Immature natural killer cell (primary cell): ENCODE measurements around the gene TMCO5A. TPM values are rescaled to one million over a fixed set of nuclear protein-coding genes. Genes with fewer than 3 reads are reported as not detected.

ENCODE experiments used
- DNase-seq, 3 donors: peaks; one replicate each; pipeline ENCODE4 v3.0.0; 2022; ENCODE audit warnings: mixed read lengths in 1 of 3
- H3K27ac Mint-ChIP-seq, 6 donors: one replicate each; pipeline ENCODE4 v1.8.0; 2020; ENCODE audit warnings: mixed read lengths in 6 of 6, mild to moderate bottlenecking in 5 of 6, inconsistent platforms in 4 of 6, moderate library complexity in 3 of 6
- H3K27me3 Mint-ChIP-seq, 3 donors: one replicate each; pipeline ENCODE4 v1.8.0; 2020 to 2021; ENCODE audit warnings: low read depth in 3 of 3, mild to moderate bottlenecking in 3 of 3, mixed read lengths in 3 of 3, moderate library complexity in 3 of 3, inconsistent platforms in 1 of 3
- H3K36me3 Mint-ChIP-seq, 3 donors: one replicate each; pipeline ENCODE4 v1.8.0; 2020; ENCODE audit warnings: mixed read lengths in 3 of 3, inconsistent platforms in 2 of 3, mild to moderate bottlenecking in 2 of 3
- H3K4me1 Mint-ChIP-seq, 2 donors: one replicate each; pipeline ENCODE4 v1.8.0; 2020; ENCODE audit warnings: inconsistent platforms in 2 of 2, mild to moderate bottlenecking in 2 of 2, mixed read lengths in 2 of 2, moderate library complexity in 1 of 2
- H3K4me3 Mint-ChIP-seq, 5 donors: one replicate each; pipeline ENCODE4 v1.8.0; 2020; ENCODE audit warnings: mild to moderate bottlenecking in 5 of 5, mixed read lengths in 5 of 5, inconsistent platforms in 3 of 5, moderate library complexity in 3 of 5
- H3K9me3 Mint-ChIP-seq, 6 donors: one replicate each; pipeline ENCODE4 v1.8.0; 2020; ENCODE audit warnings: mild to moderate bottlenecking in 6 of 6, mixed read lengths in 6 of 6, inconsistent platforms in 4 of 6, moderate library complexity in 3 of 6
- polyA plus RNA-seq, 3 donors: library from polyadenylated mRNA; unstranded; fragments of 300-500 nt; fragmentation: Illumina TruSeq; gene quantifications; one replicate each; pipeline ENCODE4 v1.2.3, GENCODE V29; 2021

Gene TMCO5A
- not detected for polyA plus RNA-seq

GRCh38 chr15:37934340-37934739 lies at the start of gene TMCO5A:
Gene TMCO5A (plus strand): TSS chr15:37934640. CDS start chr15:37936324, 1,684 bp downstream.
- Mint-ChIP-seq H3K4me3 (no peak within 1 kb of the TSS), H3K4me1 (no peaks in the 10 kb centered on the region), H3K9me3 (peaks cover 0 to 3% (median 1%) of the 10 kb centered on the region in 6 donors), H3K36me3 (no peaks in the 10 kb centered on the region), H3K27ac (no peak within 1 kb of the TSS), H3K27me3 (peaks cover 0 to 2% (median 1%) of the 10 kb centered on the region in 3 donors)
- no peak for DNase-seq

DNA sequence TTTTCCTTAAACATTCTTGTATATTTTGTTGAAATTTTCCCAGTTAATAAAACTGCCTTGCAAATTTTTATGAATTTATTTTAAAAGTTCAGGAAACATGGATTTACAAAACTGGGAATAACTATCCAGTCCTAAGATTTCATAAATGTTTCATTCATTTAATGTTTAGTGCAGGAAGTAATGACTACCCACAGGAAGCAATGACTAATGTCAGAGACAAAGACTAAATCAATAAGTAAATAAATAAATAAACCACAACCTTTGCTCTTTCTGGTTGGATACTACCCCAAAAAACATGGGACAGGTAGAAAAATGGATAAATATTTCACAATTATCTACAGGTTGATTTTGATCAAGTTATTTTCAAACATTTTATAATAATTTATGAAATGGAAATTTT lies 48.8 kb upstream of the TMCO5A start:
- H3K36me3 Mint-ChIP-seq, result no peaks in the 10 kb centered on the region
- no peaks in the 10 kb centered on the region for H3K4me1 Mint-ChIP-seq
- DNase-seq, result no peak
- H3K27ac Mint-ChIP-seq, result no peak overlapping the region
- H3K27me3 Mint-ChIP-seq, result peaks cover 0 to 3% (median 0%) of the 10 kb centered on the region in 3 donors
- H3K4me3 Mint-ChIP-seq, result no peak overlapping the region
- H3K9me3 Mint-ChIP-seq, result peaks cover 0 to 2% (median 0%) of the 10 kb centered on the region in 6 donors

GRCh38 chr15:37888356-37888755 lies 46.1 kb upstream of the TMCO5A start:
- peaks cover 0 to 5% (median 0%) of the 10 kb centered on the region in 3 donors for H3K27me3 Mint-ChIP-seq
- H3K9me3 Mint-ChIP-seq, result peaks cover 0 to 2% (median 0%) of the 10 kb centered on the region in 6 donors
- no peaks in the 10 kb centered on the region for H3K36me3 Mint-ChIP-seq
- no peak for DNase-seq
- H3K4me1 Mint-ChIP-seq, result no peaks in the 10 kb centered on the region
- H3K4me3 Mint-ChIP-seq, result no peak overlapping the region
- no peak overlapping the region for H3K27ac Mint-ChIP-seq

DNA sequence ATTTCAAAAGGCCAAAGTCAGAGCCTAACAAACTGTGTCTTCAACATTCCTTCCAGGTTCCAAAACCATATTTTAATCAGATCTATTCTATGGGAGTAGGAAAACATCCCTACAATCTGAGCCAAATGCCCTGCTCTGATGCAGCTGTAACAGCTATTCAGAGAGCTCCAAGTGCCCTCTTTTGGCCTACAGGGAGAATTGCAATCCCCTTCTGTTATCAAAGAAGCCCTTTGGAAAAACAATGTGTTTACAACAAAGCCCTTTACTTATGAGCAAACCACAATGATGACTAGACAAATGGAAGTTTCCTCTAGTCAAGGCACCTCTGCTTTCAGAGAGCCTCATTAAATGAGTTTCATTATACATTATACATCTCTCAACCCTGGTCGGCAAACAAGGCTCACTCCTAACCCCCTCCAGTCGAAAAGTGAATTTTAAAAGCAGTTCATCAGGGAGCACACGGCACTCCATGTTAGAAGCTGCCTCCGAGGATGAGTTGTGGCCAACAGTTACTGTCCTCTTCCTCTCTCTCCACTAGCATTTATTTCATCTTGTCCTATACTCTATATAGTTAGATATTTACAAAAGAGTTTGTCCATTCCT lies 42.6 kb upstream of the TMCO5A start:
- H3K4me3 Mint-ChIP-seq, result no peak overlapping the region
- no peaks in the 10 kb centered on the region for H3K4me1 Mint-ChIP-seq
- H3K27ac Mint-ChIP-seq, result no peak overlapping the region
- H3K36me3 Mint-ChIP-seq, result no peaks in the 10 kb centered on the region
- DNase-seq, result no peak
- H3K27me3 Mint-ChIP-seq, result peaks cover 1 to 5% (median 2%) of the 10 kb centered on the region in 3 donors
- H3K9me3 Mint-ChIP-seq, result no peaks in the 10 kb centered on the region

DNA sequence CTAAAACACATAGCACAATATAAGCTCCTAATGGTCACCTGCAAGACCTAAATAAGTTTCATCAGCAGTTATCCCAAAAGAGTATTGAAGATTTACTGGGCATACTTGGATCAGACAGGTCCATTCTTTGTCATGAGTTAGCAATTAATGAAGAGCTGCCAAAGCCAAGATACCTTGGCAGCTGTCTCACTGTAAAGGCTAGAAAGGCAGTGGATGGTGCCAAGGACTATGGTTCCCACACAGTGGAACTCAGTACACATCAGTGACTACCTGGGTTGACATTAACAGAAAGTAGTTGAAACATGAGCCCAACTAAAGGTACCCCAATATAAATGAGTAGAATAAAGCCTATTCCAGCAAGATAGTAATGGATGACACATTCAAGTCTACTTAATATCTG lies 41.1 kb upstream of the TMCO5A start:
- H3K36me3 Mint-ChIP-seq, result no peaks in the 10 kb centered on the region
- no peak overlapping the region for H3K27ac Mint-ChIP-seq
- H3K4me1 Mint-ChIP-seq, result no peaks in the 10 kb centered on the region
- no peak overlapping the region for H3K4me3 Mint-ChIP-seq
- DNase-seq, result no peak
- peaks cover 2 to 3% (median 3%) of the 10 kb centered on the region in 3 donors for H3K27me3 Mint-ChIP-seq
- no peaks in the 10 kb centered on the region for H3K9me3 Mint-ChIP-seq

GRCh38 chr15:37898362-37898761 lies 36.1 kb upstream of the TMCO5A start:
- no peak overlapping the region for H3K27ac Mint-ChIP-seq
- H3K4me1 Mint-ChIP-seq, result no peaks in the 10 kb centered on the region
- no peak overlapping the region for H3K4me3 Mint-ChIP-seq
- H3K9me3 Mint-ChIP-seq, result no peaks in the 10 kb centered on the region
- no peaks in the 10 kb centered on the region for H3K36me3 Mint-ChIP-seq
- peaks cover 0 to 3% (median 2%) of the 10 kb centered on the region in 3 donors for H3K27me3 Mint-ChIP-seq
- DNase-seq, result no peak

GRCh38 chr15:37900326-37901221 lies 33.9 kb upstream of the TMCO5A start:
- Mint-ChIP-seq H3K27me3 (peaks cover 0 to 2% (median 2%) of the 10 kb centered on the region in 3 donors), H3K36me3 (no peaks in the 10 kb centered on the region), H3K27ac (no peak overlapping the region), H3K9me3 (no peaks in the 10 kb centered on the region), H3K4me1 (no peaks in the 10 kb centered on the region), H3K4me3 (no peak overlapping the region)
- DNase-seq, result no peak

- Mint-ChIP-seq H3K27ac (no peak overlapping the region), H3K9me3 (no peaks in the 10 kb centered on the region), H3K27me3 (peaks cover 0 to 2% (median 0%) of the 10 kb centered on the region in 3 donors), H3K4me3 (no peak overlapping the region), H3K36me3 (no peaks in the 10 kb centered on the region), H3K4me1 (no peaks in the 10 kb centered on the region)
- no peak for DNase-seq
Observed at GRCh38 chr15:37902126-37902525, 32.3 kb upstream of the TMCO5A start.

GRCh38 chr15:37903919-37904625 lies 30.4 kb upstream of the TMCO5A start:
- Mint-ChIP-seq H3K4me3 (no peak overlapping the region), H3K4me1 (no peaks in the 10 kb centered on the region), H3K27ac (no peak overlapping the region), H3K9me3 (no peaks in the 10 kb centered on the region), H3K36me3 (no peaks in the 10 kb centered on the region), H3K27me3 (no peaks in the 10 kb centered on the region)
- DNase-seq, result no peak

DNA sequence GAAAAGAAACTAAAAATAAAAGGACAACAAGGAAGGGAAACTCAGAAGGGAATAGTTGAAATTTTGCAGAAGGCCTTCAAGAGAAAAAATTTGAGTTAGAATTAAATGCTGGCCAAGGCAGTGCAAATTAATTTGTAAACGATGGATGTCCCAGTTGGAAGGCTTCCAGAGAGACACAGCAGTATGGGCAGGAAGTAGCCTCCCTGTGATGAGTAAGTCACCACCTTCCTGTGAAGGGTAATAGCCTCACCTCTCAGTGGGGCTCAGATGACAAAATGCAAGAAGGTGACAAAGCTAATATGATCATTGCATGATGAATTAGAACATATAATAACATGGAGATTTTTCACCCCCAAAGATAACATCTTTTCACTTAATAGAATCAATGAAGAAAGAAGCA lies 27.3 kb upstream of the TMCO5A start:
- Mint-ChIP-seq H3K27ac (no peak overlapping the region), H3K4me3 (no peak overlapping the region), H3K4me1 (no peaks in the 10 kb centered on the region), H3K9me3 (no peaks in the 10 kb centered on the region), H3K36me3 (no peaks in the 10 kb centered on the region), H3K27me3 (peaks cover 0 to 6% (median 0%) of the 10 kb centered on the region in 3 donors)
- no peak for DNase-seq

GRCh38 chr15:37921527-37922385 lies 12.7 kb upstream of the TMCO5A start:
- H3K4me1 Mint-ChIP-seq, result no peaks in the 10 kb centered on the region
- H3K27ac Mint-ChIP-seq, result no peak overlapping the region
- H3K9me3 Mint-ChIP-seq, result peaks cover 2 to 8% (median 4%) of the 10 kb centered on the region in 6 donors
- no peak for DNase-seq
- H3K36me3 Mint-ChIP-seq, result no peaks in the 10 kb centered on the region
- H3K27me3 Mint-ChIP-seq, result peaks cover 4 to 6% (median 4%) of the 10 kb centered on the region in 3 donors
- no peak overlapping the region for H3K4me3 Mint-ChIP-seq

GRCh38 chr15:37926136-37926535 lies 8.3 kb upstream of the TMCO5A start:
- no peaks in the 10 kb centered on the region for H3K36me3 Mint-ChIP-seq
- peaks cover under 1 to 5% (median 4%) of the 10 kb centered on the region in 3 donors for H3K27me3 Mint-ChIP-seq
- no peaks in the 10 kb centered on the region for H3K4me1 Mint-ChIP-seq
- DNase-seq, result no peak
- no peak overlapping the region for H3K4me3 Mint-ChIP-seq
- H3K27ac Mint-ChIP-seq, result no peak overlapping the region
- H3K9me3 Mint-ChIP-seq, result peaks cover 2 to 8% (median 4%) of the 10 kb centered on the region in 6 donors

GRCh38 chr15:37929238-37929637 lies 5.2 kb upstream of the TMCO5A start:
- DNase-seq, result no peak
- H3K9me3 Mint-ChIP-seq, result peaks cover 0 to 5% (median 0%) of the 10 kb centered on the region in 6 donors
- H3K27me3 Mint-ChIP-seq, result peaks cover 0 to 2% (median 0%) of the 10 kb centered on the region in 3 donors
- H3K4me1 Mint-ChIP-seq, result no peaks in the 10 kb centered on the region
- H3K27ac Mint-ChIP-seq, result no peak overlapping the region
- H3K36me3 Mint-ChIP-seq, result no peaks in the 10 kb centered on the region
- no peak overlapping the region for H3K4me3 Mint-ChIP-seq
